Cardiac muscle cell (in vitro differentiated cells and primary cell): ENCODE results near the gene GABRR2. TPM values are rescaled to one million over a fixed set of nuclear protein-coding genes. Genes with fewer than 3 reads are reported as not detected.
A peak's percentile ranks its signal among the peaks of the same experiment; 100 is the strongest.

ENCODE experiments used
- DNase-seq, 2 donors: peaks; one replicate each; pipeline versions ENCODE4 v3.0.0 to v3.0.0-alpha.2; 2010 to 2017; ENCODE audit warnings: low read depth in 1 of 2, low spot score in 1 of 2
- H3K27ac ChIP-seq: fragments of 200-600 bp; sonication (generic); 2 replicates; pipeline ENCODE4 v1.5.1; 2016
- H3K27me3 ChIP-seq: fragments of 200-600 bp; sonication (generic); 2 replicates; pipeline ENCODE4 v1.6.0; 2016; ENCODE audit warnings: control low read depth
- H3K36me3 ChIP-seq: fragments of 200-600 bp; sonication (generic); 2 replicates; pipeline ENCODE4 v1.5.1; 2016; ENCODE audit warnings: control low read depth
- H3K4me1 ChIP-seq: fragments of 200-600 bp; sonication (generic); 2 replicates; pipeline ENCODE4 v1.8.1; 2017; ENCODE audit warnings: low read depth, mild to moderate bottlenecking, mixed run types
- H3K4me3 ChIP-seq: fragments of 200-600 bp; sonication (generic); 2 replicates; pipeline ENCODE4 v1.5.1; 2016; ENCODE audit warnings: mild to moderate bottlenecking
- H3K9me3 ChIP-seq: fragments of 200-600 bp; sonication (generic); 2 replicates; pipeline ENCODE4 v1.5.1; 2017; ENCODE audit warnings: low read depth, mild to moderate bottlenecking, control low read depth
- polyA plus RNA-seq: library from polyadenylated mRNA; unstranded; fragments of >200 nt; fragmentation: Nextera tagmentation; extraction: Ambion mirVana; gene quantifications from 2 replicates; pipeline ENCODE4 v1.2.1, GENCODE V29; 2016
- total RNA-seq: library from RNA; depleted of rRNA; stranded (reverse); fragments of >200 nt; gene quantifications from 2 replicates; pipeline ENCODE4 v1.2.3, GENCODE V29; 2016
- TF ChIP-seq, protein P1 (sequence below): IDR thresholded peaks from 2 replicates; pipeline ENCODE4 v1.5.1; 2012; ENCODE audit warnings: low read depth, mild to moderate bottlenecking, low read length

Gene GABRR2
- total and polyA plus RNA-seq, 2 experiments from 2014 or later: 0.50 to 0.83 TPM

DNA sequence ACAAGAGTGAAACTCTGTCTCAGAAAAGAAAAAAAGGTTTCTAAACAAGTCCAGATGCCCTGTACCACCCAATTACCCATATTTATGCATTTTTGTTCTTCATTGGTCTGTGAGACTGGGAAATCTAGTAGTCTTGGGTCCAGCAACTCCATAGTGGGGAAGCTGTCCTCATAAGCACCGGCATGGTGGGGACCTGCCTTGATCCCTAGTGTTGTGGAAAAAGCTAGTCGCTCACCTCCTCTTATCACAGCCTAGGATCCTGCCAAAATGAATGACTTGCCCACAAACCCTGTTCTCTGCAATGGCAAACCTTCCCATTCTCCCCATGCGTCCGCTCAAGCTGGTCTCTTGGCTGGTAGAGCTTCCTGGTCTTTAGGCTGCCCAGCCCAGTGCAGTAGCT lies 59.7 kb downstream of the GABRR2 start:
- Histone ChIP-seq H3K4me1 (peaks cover 7% of the 10 kb centered on the region), H3K4me3 (no peak overlapping the region), H3K27ac (no peak overlapping the region), H3K9me3 (no peaks in the 10 kb centered on the region), H3K36me3 (no peaks in the 10 kb centered on the region), H3K27me3 (no peaks in the 10 kb centered on the region)
- DNase-seq: no peak
- TF ChIP-seq, protein P1, sequence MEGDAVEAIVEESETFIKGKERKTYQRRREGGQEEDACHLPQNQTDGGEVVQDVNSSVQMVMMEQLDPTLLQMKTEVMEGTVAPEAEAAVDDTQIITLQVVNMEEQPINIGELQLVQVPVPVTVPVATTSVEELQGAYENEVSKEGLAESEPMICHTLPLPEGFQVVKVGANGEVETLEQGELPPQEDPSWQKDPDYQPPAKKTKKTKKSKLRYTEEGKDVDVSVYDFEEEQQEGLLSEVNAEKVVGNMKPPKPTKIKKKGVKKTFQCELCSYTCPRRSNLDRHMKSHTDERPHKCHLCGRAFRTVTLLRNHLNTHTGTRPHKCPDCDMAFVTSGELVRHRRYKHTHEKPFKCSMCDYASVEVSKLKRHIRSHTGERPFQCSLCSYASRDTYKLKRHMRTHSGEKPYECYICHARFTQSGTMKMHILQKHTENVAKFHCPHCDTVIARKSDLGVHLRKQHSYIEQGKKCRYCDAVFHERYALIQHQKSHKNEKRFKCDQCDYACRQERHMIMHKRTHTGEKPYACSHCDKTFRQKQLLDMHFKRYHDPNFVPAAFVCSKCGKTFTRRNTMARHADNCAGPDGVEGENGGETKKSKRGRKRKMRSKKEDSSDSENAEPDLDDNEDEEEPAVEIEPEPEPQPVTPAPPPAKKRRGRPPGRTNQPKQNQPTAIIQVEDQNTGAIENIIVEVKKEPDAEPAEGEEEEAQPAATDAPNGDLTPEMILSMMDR: no peak

DNA sequence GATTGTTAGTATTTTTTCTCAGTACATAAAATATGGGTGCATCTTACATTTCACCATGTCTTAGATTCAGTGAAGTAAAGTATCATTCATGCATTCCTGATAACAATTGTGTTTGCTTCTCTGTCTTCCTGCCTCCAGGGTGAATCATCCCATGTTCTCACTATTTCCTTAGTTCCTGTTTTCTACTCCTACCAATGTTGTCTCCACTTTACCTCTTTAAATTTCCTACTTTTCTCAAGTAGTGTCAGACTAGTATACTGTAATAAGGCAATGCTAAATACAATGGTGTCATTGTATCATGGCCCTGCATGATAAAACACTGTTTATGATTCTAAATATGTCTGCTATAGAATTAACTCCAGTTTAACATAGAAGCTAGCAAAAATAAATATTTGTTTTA lies 60.5 kb downstream of the GABRR2 start:
- no peaks in the 10 kb centered on the region for H3K9me3 ChIP-seq
- no peak overlapping the region for H3K27ac ChIP-seq
- peaks cover 6% of the 10 kb centered on the region for H3K4me1 ChIP-seq
- TF ChIP-seq, protein P1: no peak
- DNase-seq: peak in 1 of 2 donors; percentile 13
- no peaks in the 10 kb centered on the region for H3K27me3 ChIP-seq
- H3K4me3 ChIP-seq: no peak overlapping the region
- no peaks in the 10 kb centered on the region for H3K36me3 ChIP-seq

DNA sequence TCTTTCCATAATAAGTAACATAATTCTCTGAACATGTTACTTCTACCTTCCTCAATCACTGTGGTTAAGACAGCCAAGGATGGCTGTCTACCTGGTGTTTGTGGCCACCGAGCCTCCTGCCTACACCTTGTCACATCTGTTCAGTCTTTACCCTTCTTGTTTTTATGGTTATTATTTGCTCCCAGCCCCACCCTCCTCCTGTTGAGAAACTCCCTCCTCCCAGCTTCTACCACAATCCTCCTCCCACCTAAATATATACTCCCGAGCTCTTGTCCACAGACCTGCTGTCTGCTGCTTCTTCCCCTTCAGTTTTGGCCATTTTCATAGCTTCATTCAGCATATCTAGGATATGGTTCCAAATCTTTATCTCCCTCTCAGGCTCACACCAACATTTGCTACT lies 62.2 kb downstream of the GABRR2 start:
- TF ChIP-seq, protein P1: no peak

DNA sequence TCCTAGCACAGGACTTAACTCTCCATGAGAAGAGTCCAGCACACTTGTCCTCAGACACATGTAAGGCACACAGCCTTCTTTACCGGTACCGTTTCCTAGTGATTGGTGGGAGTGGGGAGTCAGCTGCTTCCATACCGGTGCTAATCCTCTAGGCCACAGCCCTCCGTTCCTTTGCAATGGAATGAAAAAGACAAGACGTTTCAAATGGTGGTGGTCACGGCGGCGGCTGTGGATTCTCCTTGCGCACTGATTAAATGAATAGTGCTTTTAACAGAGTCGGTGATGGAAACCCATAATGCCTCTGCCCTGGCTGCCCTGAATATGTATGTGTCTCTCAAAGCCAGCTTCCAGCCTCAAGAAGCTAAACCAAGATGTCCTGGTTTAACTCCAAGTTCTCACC lies 63.1 kb downstream of the GABRR2 start:
- H3K27ac ChIP-seq: no peak overlapping the region
- DNase-seq: no peak
- TF ChIP-seq, protein P1: no peak
- H3K27me3 ChIP-seq: no peaks in the 10 kb centered on the region
- H3K36me3 ChIP-seq: no peaks in the 10 kb centered on the region
- no peaks in the 10 kb centered on the region for H3K4me1 ChIP-seq
- no peak overlapping the region for H3K4me3 ChIP-seq
- no peaks in the 10 kb centered on the region for H3K9me3 ChIP-seq

More for the DNA sequence above, 62.2 kb downstream of the GABRR2 start:
- DNase-seq: no peak
- H3K36me3 ChIP-seq: no peaks in the 10 kb centered on the region
- H3K27ac ChIP-seq: no peak overlapping the region
- no peaks in the 10 kb centered on the region for H3K4me1 ChIP-seq
- no peaks in the 10 kb centered on the region for H3K9me3 ChIP-seq
- H3K27me3 ChIP-seq: no peaks in the 10 kb centered on the region
- H3K4me3 ChIP-seq: no peak overlapping the region

DNA sequence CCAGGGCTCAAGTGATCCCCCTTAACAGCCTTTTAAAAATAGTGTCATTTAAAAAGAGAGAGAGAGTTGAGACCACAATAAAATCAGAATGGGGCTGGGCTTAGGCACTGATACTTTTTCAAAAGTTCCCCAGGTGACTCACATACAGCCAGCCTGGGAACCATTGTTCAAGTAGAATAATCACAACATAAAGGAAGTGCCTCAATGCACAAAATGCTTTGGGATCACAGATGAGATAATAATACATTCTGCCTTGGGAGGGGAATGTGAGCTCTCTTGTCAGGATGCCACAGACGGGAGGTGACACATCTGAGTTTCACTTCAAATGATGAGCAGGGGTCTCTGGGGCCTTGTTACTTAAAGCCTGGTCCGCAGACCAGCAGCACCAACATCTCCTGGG lies 63.9 kb downstream of the GABRR2 start:
- TF ChIP-seq, protein P1: no peak

DNA sequence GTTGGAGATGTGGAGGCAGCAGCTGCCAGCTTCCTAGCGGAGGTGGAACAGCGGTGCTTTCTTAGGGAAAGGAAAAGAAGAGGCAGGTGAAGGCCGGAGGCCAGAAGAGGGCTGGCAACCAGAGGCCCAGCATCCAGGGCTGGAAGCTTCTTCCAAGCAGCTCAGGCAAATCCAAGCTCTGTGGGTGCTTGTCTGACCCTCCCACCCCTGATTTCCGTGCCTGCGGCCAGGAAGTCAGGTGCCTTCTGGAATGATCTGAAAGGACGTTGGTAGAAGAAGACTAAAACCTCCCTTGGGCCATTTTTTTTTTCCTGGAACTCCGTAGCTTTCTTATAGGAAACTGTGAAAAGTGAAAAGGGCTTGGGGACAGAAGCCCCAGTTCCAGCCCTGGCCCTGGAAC lies 64.9 kb downstream of the GABRR2 start:
- H3K4me3 ChIP-seq: no peak overlapping the region
- H3K4me1 ChIP-seq: no peaks in the 10 kb centered on the region
- H3K27ac ChIP-seq: no peak overlapping the region
- no peak for DNase-seq
- no peaks in the 10 kb centered on the region for H3K36me3 ChIP-seq
- no peaks in the 10 kb centered on the region for H3K27me3 ChIP-seq
- TF ChIP-seq, protein P1: no peak
- no peaks in the 10 kb centered on the region for H3K9me3 ChIP-seq

More for the DNA sequence above, 63.9 kb downstream of the GABRR2 start:
- no peaks in the 10 kb centered on the region for H3K27me3 ChIP-seq
- H3K4me1 ChIP-seq: no peaks in the 10 kb centered on the region
- no peaks in the 10 kb centered on the region for H3K9me3 ChIP-seq
- no peak overlapping the region for H3K27ac ChIP-seq
- no peaks in the 10 kb centered on the region for H3K36me3 ChIP-seq
- DNase-seq: no peak
- H3K4me3 ChIP-seq: no peak overlapping the region
